ENCODE data around the gene LMTK2. TPM values are rescaled to one million over a fixed set of nuclear protein-coding genes. Genes with fewer than 3 reads are reported as not detected.

The LMTK2 gene
- total and polyA plus RNA-seq, 2 donors (not counting 1 experiment from before 2014, with no cell fraction given) = 4.9 to 13.1 TPM

DNA sequence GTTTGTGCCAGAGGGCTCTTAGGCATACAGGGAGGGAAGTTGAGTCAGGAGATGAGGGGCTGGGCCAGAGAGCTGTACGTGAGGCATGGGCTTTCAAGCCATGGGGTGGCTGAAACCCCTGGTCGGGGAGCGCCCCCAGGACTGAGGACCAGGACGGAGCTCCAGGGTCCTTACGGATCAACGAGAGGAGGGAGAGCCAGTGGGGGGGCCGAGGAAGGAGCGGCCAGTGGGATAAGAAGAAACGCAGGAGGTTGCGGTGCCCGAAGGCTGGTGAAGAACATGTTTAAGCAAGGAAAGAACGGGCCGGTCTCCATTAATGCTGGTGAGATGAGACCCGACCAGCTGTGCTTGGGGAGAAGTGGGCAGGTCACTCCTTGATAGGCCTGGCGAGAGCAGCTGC lies 61.0 kb downstream of the LMTK2 start:
- no peaks in the 10 kb centered on the region for H3K9me3 Mint-ChIP-seq (ENCODE audit: insufficient read depth)
- Histone ChIP-seq H3K4me1 (ENCODE audit: control insufficient read depth in 2 of 2, insufficient read depth in 2 of 2, low read length in 2 of 2) (peaks cover 1 to 11% of the 10 kb centered on the region in 2 donors), H2AFZ (ENCODE audit: insufficient read depth, low read depth, low read length, poor library complexity, severe bottlenecking) (no peak overlapping the region), H3K79me2 (ENCODE audit: control insufficient read depth, insufficient read depth, low read length) (peaks cover 4% of the 10 kb centered on the region), H4K20me1 (ENCODE audit: control insufficient read depth, insufficient read depth, low read length, poor library complexity, severe bottlenecking) (peaks cover 48% of the 10 kb centered on the region), H3K27ac (ENCODE audit: low read length in 2 of 2) (no peak overlapping the region), H3K27me3 (replicated peaks in 1 of 4; ENCODE audit: control extremely low read depth in 1 of 4, control insufficient read depth in 3 of 4, insufficient read depth in 4 of 4, low read length in 3 of 4) (peaks cover 0 to 4% (median 0%) of the 10 kb centered on the region in 4 experiments), H3K36me3 (replicated peaks in 1 of 2; ENCODE audit: control extremely low read depth in 1 of 2, control insufficient read depth in 1 of 2, extremely low read depth in 1 of 2, insufficient read depth in 2 of 2, low read length in 1 of 2) (no peaks in the 10 kb centered on the region), H3K9me3 (ENCODE audit: control extremely low read depth in 1 of 3, control insufficient read depth in 2 of 3, insufficient read depth in 1 of 3, low read length in 2 of 3) (no peaks in the 10 kb centered on the region), H3K4me3 (ENCODE audit: control extremely low read depth in 1 of 5, extremely low read depth in 1 of 5, insufficient read depth in 1 of 5, low read depth in 2 of 5, low read length in 4 of 5) (no peak overlapping the region), H3K4me2 (replicated peaks; ENCODE audit: low read depth, low read length, poor library complexity, severe bottlenecking) (no peak overlapping the region), H3K9ac (ENCODE audit: low read length) (no peak overlapping the region)
- POLR2A ChIA-PET = no interaction called here
- peaks cover 4% of the 10 kb centered on the region for H3K27me3 Mint-ChIP-seq
- ATAC-seq (ENCODE audit: low read depth) (no peak), DNase-seq (no peak)
- H3K4me1 Mint-ChIP-seq = peaks cover 21% of the 10 kb centered on the region
- H3K4me3 Mint-ChIP-seq = no peak overlapping the region
- CTCF ChIA-PET = interaction anchor here (0.7 to 11.3 kb wide), 20 partner anchors 11 to 1063 kb away, joined by 3 to 383 read pairs (median 8); partner anchors contain the start of genes BAIAP2L1 and LMTK2
- no peak overlapping the region for H3K27ac Mint-ChIP-seq
- WGBS (ENCODE audit: insufficient coverage) = 97% methylated on average over 15 of the region's 15 CpGs
- TF ChIP-seq, protein P1, sequence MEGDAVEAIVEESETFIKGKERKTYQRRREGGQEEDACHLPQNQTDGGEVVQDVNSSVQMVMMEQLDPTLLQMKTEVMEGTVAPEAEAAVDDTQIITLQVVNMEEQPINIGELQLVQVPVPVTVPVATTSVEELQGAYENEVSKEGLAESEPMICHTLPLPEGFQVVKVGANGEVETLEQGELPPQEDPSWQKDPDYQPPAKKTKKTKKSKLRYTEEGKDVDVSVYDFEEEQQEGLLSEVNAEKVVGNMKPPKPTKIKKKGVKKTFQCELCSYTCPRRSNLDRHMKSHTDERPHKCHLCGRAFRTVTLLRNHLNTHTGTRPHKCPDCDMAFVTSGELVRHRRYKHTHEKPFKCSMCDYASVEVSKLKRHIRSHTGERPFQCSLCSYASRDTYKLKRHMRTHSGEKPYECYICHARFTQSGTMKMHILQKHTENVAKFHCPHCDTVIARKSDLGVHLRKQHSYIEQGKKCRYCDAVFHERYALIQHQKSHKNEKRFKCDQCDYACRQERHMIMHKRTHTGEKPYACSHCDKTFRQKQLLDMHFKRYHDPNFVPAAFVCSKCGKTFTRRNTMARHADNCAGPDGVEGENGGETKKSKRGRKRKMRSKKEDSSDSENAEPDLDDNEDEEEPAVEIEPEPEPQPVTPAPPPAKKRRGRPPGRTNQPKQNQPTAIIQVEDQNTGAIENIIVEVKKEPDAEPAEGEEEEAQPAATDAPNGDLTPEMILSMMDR (IDR thresholded peaks at IDR 0.05) = no peak
- intact Hi-C loops (cut with micrococcal nuclease) = loop anchor here (1.0 to 10.0 kb wide), 8 partner anchors 29 to 1063 kb away; partner anchors contain the start of gene LMTK2

DNA sequence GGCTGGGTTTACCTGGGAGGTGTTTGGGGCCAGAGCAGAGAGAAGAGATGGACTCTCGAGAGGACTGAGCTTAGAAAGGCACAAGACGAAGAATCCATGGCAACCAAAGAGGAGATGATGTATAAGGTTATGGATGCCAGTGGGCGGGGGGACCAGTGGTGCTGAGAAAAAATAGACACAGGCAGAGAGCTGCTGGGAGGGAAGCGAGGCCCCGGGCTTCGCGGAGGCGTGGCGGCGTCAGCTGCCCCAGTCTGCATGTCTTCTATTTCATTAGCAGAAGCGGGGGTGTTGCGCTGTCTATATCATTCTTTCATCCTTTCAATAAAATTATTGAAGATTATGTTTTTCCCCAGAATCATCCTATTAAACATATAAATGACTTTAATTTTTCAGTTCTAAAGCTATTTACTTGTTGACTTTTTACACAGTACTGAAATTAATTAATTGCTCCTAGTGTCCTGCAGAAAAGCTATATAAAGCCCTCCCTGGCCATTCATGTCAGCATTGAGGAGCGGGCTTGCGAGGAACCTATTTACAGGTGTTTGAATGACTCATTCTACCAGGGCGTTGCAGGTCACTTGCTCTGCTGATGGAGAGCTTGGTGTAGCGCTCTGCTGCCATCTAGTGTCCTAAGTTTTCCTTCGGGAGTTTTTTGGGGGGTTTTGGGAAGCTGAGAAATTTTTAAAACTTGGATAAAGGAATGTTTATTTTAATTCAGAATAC lies 61.7 kb downstream of the LMTK2 start:
- H3K27ac Mint-ChIP-seq = no peak overlapping the region
- ChIA-PET CTCF (interaction anchor here (0.5 to 11.3 kb wide), 49 partner anchors 8 to 1676 kb away, joined by 3 to 383 read pairs (median 4); partner anchors contain the start of genes ASNS, BAIAP2L1, LMTK2 and SDHAF3), POLR2A (interaction anchor here (1.1 kb wide), 1 partner anchor 147 kb away, joined by 5 read pairs; no protein-coding TSS in a partner anchor)
- H3K4me3 Mint-ChIP-seq = no peak overlapping the region
- no peak for TF ChIP-seq EZH2 (IDR thresholded peaks at IDR 0.05; ENCODE audit: borderline replicate concordance, insufficient read depth, low read depth, low read length, poor library complexity, severe bottlenecking)
- TF ChIP-seq, protein P1 (IDR thresholded peaks at IDR 0.05) = peak; percentile 95
- Histone ChIP-seq H3K4me2 (replicated peaks; ENCODE audit: low read depth, low read length, poor library complexity, severe bottlenecking) (no peak overlapping the region), H4K20me1 (ENCODE audit: control insufficient read depth, insufficient read depth, low read length, poor library complexity, severe bottlenecking) (peaks cover 45% of the 10 kb centered on the region), H3K4me1 (ENCODE audit: control insufficient read depth in 2 of 2, insufficient read depth in 2 of 2, low read length in 2 of 2) (peaks cover 0 to 6% of the 10 kb centered on the region in 2 donors), H3K79me2 (ENCODE audit: control insufficient read depth, insufficient read depth, low read length) (peaks cover 4% of the 10 kb centered on the region), H3K36me3 (replicated peaks in 1 of 2; ENCODE audit: control extremely low read depth in 1 of 2, control insufficient read depth in 1 of 2, extremely low read depth in 1 of 2, insufficient read depth in 2 of 2, low read length in 1 of 2) (no peaks in the 10 kb centered on the region), H3K9me3 (ENCODE audit: control extremely low read depth in 1 of 3, control insufficient read depth in 2 of 3, insufficient read depth in 1 of 3, low read length in 2 of 3) (no peaks in the 10 kb centered on the region), H2AFZ (ENCODE audit: insufficient read depth, low read depth, low read length, poor library complexity, severe bottlenecking) (no peak overlapping the region), H3K9ac (ENCODE audit: low read length) (no peak overlapping the region), H3K27me3 (replicated peaks in 1 of 4; ENCODE audit: control extremely low read depth in 1 of 4, control insufficient read depth in 3 of 4, insufficient read depth in 4 of 4, low read length in 3 of 4) (peaks cover 0 to 4% (median 0%) of the 10 kb centered on the region in 4 experiments), H3K4me3 (ENCODE audit: control extremely low read depth in 1 of 5, extremely low read depth in 1 of 5, insufficient read depth in 1 of 5, low read depth in 2 of 5, low read length in 4 of 5) (no peak overlapping the region), H3K27ac (ENCODE audit: low read length in 2 of 2) (no peak overlapping the region)
- H3K27me3 Mint-ChIP-seq = peaks cover 4% of the 10 kb centered on the region
- DNase-seq (peak; percentile 83), ATAC-seq (ENCODE audit: low read depth) (peak; percentile 75)
- intact Hi-C loops (cut with micrococcal nuclease) = loop anchor here (1.0 to 10.0 kb wide), 7 partner anchors 34 to 1064 kb away; partner anchors contain the start of gene LMTK2
- H3K9me3 Mint-ChIP-seq (ENCODE audit: insufficient read depth) = no peaks in the 10 kb centered on the region
- H3K4me1 Mint-ChIP-seq = peaks cover 14% of the 10 kb centered on the region
- 77% methylated on average over 10 of the region's 17 CpGs for WGBS (ENCODE audit: insufficient coverage)

Data from B cell (primary cell).